Measurements from ENCODE around the gene ZNF430. TPM values are rescaled to one million over a fixed set of nuclear protein-coding genes. Genes with fewer than 3 reads are reported as not detected.

ZNF430 gene
- total and polyA plus RNA-seq, 10 of the 15 experiments (the other 5 are each of a cell fraction or from before 2014, with no cell fraction given): 4.6 to 19.0 (median 12.1) TPM

GRCh38 chr19:21020298-21021227, at the start of gene ZNF430 (continued):
- TF ChIP-seq SMC3 (IDR thresholded peaks at IDR 0.05; ENCODE audit: borderline replicate concordance, low read length) (no peak), CBX3 (IDR thresholded peaks at IDR 0.05; ENCODE audit: borderline replicate concordance, low read depth) (no peak), ZNF622 (IDR thresholded peaks at IDR 0.05) (no peak), ATF3 (IDR thresholded peaks at IDR 0.05; ENCODE audit: borderline replicate concordance, extremely low read depth, low read depth, low read length) (no peak), NRF1 (conservative IDR thresholded peaks at IDR 0.05; ENCODE audit: low read depth, low read length) (no peak), POLR2A (IDR thresholded peaks at IDR 0.05; ENCODE audit: low read depth, low read length) (peak; percentile 91), ATF2 (IDR thresholded peaks at IDR 0.05; ENCODE audit: low read length) (no peak), CUX1 (IDR thresholded peaks at IDR 0.05; ENCODE audit: insufficient replicate concordance, low read depth, low read length) (no peak), EGR1 (IDR thresholded peaks at IDR 0.05; ENCODE audit: borderline replicate concordance in 1 of 2, low read depth in 2 of 2, low read length in 2 of 2) (peak in 1 of 2 experiments; percentile 28; a peak in 1 of 3 replicates), JUND (IDR thresholded peaks at IDR 0.05; ENCODE audit: low read depth, low read length) (no peak), ESRRA (IDR thresholded peaks at IDR 0.05; ENCODE audit: low read length) (peak; percentile 96; the same call in 1 of the 2 replicates), CBX5 (IDR thresholded peaks at IDR 0.05; ENCODE audit: low read depth) (0 out of 2 replicates have a peak, but pooled peaks have one; percentile 14)
- TF ChIP-seq, protein P1, sequence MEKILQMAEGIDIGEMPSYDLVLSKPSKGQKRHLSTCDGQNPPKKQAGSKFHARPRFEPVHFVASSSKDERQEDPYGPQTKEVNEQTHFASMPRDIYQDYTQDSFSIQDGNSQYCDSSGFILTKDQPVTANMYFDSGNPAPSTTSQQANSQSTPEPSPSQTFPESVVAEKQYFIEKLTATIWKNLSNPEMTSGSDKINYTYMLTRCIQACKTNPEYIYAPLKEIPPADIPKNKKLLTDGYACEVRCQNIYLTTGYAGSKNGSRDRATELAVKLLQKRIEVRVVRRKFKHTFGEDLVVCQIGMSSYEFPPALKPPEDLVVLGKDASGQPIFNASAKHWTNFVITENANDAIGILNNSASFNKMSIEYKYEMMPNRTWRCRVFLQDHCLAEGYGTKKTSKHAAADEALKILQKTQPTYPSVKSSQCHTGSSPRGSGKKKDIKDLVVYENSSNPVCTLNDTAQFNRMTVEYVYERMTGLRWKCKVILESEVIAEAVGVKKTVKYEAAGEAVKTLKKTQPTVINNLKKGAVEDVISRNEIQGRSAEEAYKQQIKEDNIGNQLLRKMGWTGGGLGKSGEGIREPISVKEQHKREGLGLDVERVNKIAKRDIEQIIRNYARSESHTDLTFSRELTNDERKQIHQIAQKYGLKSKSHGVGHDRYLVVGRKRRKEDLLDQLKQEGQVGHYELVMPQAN (conservative IDR thresholded peaks at IDR 0.05): peak; percentile 93
- TF ChIP-seq, protein P2, sequence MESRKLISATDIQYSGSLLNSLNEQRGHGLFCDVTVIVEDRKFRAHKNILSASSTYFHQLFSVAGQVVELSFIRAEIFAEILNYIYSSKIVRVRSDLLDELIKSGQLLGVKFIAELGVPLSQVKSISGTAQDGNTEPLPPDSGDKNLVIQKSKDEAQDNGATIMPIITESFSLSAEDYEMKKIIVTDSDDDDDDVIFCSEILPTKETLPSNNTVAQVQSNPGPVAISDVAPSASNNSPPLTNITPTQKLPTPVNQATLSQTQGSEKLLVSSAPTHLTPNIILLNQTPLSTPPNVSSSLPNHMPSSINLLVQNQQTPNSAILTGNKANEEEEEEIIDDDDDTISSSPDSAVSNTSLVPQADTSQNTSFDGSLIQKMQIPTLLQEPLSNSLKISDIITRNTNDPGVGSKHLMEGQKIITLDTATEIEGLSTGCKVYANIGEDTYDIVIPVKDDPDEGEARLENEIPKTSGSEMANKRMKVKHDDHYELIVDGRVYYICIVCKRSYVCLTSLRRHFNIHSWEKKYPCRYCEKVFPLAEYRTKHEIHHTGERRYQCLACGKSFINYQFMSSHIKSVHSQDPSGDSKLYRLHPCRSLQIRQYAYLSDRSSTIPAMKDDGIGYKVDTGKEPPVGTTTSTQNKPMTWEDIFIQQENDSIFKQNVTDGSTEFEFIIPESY (IDR thresholded peaks at IDR 0.05): no peak
- TF ChIP-seq, protein P3, sequence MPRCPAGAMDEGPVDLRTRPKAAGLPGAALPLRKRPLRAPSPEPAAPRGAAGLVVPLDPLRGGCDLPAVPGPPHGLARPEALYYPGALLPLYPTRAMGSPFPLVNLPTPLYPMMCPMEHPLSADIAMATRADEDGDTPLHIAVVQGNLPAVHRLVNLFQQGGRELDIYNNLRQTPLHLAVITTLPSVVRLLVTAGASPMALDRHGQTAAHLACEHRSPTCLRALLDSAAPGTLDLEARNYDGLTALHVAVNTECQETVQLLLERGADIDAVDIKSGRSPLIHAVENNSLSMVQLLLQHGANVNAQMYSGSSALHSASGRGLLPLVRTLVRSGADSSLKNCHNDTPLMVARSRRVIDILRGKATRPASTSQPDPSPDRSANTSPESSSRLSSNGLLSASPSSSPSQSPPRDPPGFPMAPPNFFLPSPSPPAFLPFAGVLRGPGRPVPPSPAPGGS (IDR thresholded peaks at IDR 0.05; ENCODE audit: borderline replicate concordance, insufficient read depth, low read depth, low read length, poor library complexity, severe bottlenecking): no peak
